GM19328 (cell line): ENCODE measurements around the gene TIA1.
"Not testable (repeated sequence)": the region's sequence is repeated elsewhere in the genome, so short reads cannot be mapped to it uniquely, and the experiment has no call there.

Experiments
- ATAC-seq: cut with Tn5 transposase; IDR thresholded peaks from one replicate; pipeline ENCODE4 v1.9.1; 2021; ENCODE audit warnings: mild to moderate bottlenecking, moderate library complexity; ENCODE audit not compliant: unreplicated experiment

Gene TIA1, protein sequence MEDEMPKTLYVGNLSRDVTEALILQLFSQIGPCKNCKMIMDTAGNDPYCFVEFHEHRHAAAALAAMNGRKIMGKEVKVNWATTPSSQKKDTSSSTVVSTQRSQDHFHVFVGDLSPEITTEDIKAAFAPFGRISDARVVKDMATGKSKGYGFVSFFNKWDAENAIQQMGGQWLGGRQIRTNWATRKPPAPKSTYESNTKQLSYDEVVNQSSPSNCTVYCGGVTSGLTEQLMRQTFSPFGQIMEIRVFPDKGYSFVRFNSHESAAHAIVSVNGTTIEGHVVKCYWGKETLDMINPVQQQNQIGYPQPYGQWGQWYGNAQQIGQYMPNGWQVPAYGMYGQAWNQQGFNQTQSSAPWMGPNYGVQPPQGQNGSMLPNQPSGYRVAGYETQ

DNA sequence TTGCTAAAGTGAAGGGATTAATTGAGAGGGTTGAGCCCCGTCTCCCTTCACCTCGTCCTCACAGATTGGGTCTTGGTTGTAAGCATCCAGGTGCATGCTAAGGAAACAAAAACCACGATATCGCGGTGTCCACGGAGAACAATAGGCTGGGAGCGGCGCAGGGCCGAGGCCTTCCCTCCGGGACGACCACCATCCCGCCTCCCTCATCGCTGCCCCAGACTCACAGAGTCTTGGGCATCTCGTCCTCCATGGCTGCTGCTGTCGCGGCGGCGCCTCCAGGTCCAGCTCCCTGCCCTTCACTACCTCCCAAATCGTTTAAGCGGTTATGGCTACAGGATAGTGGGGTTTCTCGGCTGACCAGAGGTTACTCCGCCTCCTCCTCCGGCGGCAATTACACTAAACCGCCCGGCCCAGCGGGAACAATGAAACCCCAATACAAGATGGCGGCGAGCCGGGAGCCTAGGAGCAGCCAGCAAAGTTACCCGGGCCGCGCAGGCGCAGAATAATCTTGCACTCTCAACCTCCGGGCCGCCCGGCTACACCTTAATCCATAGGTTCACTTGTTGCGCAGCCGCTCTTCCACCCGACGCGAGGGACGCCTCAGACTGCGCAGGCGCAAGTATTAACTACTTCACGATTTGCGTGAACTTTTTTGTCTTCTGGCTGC is at the start of gene TIA1:
TSS of gene TIA1 (minus strand) at position 448 of the 667 bp plus-strand sequence. CDS start at position 250, 198 bp downstream.
- ATAC-seq: peak; percentile 96

DNA sequence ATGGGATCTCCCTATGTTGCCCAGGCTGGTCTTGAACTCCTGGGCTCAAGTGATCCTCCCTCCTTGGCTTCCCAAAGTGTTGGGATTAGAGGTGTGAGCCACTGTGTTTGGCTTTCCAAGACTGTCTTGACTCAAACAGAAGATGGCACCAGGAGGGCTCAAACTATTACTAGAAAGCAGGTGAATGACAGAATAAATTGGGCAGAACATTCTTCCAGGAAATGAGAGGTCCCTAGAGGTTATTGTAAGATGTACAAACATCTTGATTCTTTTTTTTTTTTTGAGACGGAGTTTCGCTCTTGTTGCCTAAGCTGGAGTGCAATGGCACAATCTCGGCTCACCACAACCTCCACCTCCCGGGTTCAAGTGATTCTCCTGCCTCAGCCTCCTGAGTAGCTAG is 49.4 kb upstream of the TIA1 start:
- ATAC-seq: not testable (repeated sequence)

DNA sequence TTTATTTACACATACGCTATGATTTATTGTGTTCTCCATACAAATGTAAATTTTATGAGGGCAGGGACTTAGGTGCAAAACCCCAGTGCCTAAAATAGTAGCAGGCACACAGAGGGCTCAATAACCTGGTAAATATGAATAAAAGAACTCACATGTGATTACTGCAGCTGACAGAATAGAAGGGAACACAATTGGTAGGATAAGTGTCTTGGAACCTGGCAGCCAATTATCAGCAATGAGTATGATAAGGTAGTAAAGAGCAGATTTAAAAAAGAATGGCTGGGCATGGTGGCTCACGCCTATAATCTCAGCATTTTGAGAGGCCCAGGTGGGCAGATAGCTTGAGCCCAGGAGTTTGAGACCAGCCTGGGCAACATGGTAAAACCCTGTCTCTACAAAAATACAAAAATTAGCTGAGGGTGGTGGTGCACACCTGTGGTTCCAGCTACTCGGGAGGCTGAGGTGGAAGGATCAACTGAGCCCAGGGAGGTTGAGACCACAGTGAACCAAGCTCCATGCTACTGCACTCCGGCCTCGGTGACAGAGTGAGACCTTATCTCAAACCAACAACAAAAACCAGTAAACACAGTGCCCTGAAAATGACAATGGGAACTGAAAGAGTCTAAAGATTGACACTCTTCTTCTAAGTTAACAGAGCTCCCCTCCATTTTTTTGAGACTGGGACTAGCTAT is 35.2 kb upstream of the TIA1 start:
- ATAC-seq: no peak

DNA sequence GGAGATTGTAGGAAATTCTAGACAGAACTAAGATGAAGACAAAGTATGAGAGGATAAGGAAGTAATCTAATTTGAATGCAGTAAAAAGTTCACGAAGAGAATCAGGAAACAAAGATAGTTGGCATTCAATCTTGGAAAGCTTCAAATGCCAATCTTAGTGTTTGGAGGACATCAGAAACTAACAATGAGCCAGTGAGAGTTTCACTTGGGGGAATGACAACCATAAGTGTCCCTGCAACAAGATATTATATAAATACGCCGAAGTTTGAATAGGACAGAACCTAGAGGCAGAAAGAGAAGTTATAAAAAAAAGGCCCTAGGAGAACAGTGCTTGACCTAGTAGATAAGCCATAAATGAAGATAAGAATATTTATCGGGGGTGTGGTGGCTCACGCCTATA is 34.0 kb upstream of the TIA1 start:
- ATAC-seq: no peak

DNA sequence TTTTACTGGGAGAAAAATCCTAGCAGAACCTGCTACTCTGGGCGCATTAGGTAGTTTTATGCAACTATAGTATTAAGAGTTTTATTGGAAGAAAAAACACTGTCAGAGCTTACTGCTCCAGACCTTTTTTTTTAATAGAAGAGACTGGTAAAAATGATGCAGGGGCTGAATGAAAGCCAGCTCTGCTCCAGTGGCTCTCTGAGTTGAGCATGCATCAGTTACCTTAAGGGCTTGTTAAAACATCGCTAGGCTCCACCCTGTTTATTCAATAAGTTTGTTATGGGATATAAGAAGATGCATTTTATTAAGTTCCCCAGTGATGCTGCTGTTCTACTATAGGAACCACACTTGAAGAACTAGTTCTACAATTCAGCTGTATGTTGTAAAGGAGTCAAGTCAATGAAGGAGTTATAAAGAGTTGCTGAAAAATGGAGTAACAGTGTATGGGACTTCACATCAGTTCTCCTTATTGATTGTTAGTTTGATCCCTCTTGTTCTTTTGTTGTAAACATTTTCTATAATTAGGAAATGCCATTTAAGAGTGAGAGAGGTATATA is 31.9 kb upstream of the TIA1 start:
- ATAC-seq: no peak

DNA sequence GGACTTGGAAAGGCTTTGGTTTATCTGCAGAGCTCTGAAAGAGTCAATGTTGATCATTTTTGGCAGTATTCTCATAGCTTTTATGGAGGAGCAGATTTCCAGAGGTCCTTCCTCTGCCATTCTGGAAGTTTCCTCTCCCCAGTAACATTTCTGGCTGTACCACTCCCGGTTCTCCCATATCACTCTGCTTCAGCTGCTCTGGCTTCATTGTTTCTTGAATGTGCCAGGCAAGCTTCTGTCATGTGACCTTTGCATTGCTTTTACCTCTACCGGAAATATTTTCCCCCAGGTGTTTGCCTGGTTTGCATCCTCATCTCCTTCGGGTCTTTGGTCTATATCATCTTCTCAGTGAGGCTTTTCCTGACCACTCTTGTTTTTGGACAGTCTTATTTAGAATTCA is 21.9 kb upstream of the TIA1 start:
- no peak for ATAC-seq

DNA sequence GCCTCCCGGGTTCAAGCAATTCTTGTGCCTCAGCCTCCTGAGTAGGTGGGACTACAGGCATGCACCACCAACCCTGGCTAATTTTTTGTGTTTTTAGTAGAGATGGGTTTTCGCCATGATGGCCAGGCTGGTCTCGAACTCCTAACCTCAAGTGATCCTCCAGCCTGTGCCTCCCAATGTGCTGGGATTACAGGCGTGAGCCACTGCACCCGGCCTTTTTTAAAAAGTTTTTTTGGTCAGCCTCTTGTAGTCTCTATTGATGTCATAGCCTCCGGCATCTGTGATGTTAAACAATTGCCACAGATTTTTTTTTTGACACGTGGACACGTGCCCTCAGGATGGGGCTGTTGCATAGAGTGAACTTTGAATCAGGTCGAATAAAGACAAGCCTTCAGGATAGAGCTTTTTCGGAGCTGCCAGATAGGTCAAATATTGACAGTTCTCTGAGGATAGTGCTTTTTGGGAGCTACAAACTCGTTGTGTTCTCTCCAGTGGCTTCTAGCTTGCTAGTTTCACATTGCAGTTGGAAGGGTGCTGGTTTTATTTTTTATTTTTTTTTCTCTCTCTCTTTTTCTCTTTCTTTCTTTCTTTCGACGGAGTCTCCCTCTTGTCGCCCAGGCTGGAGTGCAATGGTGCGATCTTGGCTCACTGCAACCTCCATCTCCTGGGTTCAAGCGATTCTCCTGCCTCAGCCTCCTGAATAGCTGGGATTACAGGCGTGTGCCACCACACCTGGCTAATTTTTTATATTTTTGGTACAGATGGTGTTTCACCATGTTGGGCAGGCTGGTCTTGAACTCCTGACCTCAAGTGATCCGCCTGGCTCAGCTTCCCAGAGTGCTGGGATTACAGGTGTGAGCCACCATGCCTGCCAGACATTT is 21.2 kb upstream of the TIA1 start:
- not testable (repeated sequence) for ATAC-seq

DNA sequence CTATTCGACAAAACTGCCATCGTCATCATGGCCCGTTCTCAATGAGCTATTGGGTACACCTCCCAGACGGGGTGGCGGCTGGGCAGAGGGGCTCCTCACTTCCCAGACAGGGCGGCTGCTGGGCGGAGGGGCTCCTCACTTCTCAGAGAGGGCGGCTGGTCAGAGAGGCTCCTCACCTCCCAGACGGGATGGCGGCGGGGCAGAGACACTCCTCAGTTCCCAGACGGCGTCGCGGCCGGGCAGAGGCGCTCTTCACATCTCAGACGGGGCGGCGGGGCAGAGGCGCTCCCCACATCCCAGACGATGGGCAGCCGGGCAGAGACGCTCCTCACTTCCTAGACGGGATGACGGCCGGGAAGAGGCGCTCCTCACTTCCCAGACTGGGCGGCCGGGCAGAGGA is 18.5 kb upstream of the TIA1 start:
- not testable (repeated sequence) for ATAC-seq

DNA sequence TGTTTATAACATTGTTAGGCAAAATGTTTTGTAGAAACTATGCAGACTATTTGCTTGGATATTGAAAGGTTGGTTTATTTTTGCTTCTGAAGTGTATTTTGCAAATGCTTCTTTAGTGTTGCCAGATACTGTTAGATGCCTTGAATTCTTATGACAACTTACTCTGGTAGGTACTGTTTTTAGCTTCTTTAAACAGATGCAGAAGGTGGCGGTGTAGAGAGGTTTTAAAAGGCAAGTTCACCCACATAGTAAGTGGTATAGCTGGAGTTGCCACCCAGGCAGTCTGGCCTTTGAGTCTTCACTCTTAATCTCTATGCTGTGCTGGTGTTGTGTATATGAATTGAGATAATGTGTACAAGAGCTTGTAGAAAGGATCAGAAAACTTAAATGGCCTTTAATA is 13.1 kb upstream of the TIA1 start:
- ATAC-seq: no peak

DNA sequence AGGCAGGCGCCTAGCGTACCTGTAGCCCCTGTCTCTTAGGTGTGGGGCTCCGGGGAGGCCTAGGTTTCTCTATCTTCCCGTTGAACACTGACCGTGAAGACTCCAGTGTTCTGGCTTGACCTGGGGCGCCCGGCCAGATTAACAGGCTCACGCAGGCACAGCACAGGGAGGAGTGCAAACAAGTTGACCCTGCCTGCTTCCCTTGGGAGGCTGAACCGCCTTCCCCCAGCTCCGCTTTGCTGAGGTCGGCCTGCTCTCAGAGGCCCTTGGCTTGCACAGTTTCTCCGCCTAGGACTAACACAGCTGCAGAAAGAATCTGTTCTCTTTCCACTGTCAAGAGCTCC is 10.1 kb upstream of the TIA1 start:
- no peak for ATAC-seq

DNA sequence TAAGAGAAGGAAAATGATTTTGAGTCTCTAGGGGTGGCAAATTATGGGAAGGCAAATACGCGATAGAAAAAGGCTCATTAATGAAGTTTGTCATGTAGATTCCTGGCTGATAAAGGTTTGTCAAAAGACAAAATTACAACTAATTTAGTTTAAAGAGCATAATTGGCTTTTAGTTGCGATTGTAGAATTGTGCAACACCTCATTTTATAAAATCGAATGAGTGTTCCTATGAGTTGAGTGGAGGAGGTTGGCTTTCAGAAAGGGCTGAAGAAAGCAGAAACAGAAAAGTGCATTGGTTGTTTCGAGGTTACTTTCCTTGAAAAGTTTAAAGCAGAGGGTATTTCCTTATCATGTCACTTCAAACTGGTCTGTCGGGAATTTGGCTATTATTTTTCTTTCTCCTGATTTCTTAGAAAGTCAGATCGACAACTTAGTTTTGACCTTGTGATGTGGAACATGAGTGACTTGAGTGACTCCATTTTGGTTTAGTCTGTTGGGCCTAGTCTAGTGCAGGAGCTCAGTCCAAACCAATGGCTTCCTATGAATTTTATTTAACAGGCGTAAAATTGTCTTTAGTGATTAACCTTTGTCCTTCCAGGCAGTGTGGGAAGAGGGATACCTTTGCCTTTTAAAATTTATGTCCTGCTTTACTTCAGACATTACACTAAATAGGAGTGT is 7.3 kb upstream of the TIA1 start:
- ATAC-seq: no peak

DNA sequence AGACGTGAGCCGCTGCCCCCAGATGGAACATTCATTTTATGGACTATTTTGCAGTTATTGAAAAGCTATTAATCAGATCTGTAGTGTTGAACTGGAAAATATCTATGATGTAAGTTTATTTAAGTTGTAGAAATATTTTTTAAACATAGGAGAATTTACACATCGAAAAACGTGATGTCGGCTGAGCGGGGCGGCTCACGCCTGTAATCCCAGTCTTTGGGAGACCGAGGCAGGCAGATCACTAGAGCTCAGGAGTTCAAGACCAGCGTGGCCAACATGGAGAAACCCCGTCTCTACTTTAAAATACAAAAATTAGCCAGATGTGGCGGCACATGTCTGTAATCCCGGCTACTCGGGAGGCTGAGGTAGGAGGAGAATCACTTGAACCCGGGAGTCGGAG is 2.0 kb upstream of the TIA1 start:
- ATAC-seq: no peak

DNA sequence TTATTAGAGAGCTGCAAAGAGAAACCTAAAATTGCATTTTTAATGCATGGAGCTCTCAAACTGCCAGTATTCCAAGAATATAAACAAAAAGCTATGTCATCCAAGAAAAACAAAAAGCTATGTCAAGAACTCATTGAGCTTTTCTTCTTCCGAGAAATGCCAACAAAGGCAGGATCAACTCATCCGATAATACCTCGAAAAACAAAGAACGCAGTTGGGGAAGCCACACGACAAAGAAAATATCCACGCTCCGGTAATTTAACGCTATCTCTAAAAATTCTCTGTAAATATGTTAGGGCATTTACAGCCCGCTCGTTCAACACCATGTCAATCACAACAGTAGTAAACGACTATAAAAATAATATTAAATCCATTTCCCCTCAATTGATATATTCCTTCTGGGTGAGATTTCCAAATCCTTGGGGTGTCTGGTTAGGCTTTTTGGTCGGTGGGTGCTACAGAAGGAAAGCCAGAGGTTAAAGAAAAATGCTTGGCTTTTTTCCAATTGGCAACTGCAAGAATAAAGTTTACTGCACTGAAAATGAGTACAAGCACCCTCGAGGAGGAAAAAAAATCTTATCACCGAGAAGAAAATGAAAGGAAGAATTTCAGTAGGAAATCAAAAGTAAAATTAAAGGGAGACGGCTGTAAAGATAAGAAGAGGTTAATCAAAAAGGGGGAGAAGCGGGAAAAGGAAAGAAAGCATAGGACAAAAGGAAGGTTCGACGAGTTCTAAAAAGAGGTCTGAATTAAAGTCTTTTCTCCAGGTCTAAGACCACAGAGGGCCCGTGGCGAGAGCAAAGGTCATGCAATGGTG is 856 bp downstream of the TIA1 start:
- no peak for ATAC-seq

DNA sequence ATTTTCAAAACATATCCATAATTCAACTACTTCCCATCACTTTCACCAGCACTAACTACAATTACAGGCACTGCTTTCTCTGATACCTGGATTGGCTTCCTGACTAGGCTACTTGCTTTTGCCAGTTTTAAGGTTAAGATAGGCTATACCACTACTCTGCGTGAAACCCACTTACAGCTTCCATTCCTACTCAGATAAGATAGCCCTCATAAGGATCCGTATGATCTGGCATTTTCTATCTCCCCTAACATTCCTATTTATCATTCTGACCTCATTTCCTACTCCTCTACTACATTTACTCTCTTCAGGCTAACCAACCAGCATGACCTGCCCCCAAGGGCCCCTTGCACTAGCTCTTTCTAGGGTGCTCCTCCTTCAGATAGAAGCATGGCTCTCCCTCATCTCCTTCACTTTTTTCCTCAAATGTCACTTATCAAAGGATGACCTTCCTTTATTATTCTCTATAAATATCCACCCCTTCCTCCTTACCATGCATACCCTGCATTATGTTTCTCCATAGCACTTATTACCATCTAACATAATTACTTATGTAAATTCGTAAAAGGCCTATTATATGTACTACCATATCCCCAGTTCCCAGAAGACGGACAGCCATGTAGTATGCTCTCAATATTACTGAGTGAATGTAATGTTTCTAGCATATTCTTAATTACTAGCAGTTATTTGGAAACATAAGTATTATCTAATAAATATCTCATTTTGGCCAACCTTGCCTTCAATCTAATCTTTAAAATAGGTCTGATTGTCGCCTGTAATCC is 4.4 kb downstream of the TIA1 start:
- no peak for ATAC-seq

DNA sequence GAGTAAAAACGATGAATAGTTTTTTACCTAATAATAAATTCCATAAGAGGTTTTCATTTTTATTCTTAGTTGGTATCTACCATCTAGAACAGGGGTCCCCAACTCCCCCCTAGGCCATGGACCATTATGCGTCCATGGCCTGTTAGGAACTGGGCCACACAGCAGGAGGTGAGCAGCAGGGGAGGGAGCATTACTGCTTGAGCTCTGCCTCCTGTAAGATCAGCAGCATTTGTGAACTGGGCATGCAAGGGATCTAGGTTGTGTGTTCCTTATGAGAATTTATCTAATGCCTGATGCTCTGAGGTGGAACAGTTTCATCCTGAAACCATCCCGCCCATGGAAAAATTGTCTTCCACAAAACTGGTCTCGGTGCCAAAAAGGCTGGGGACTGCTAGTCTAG is 5.9 kb downstream of the TIA1 start:
- no peak for ATAC-seq

DNA sequence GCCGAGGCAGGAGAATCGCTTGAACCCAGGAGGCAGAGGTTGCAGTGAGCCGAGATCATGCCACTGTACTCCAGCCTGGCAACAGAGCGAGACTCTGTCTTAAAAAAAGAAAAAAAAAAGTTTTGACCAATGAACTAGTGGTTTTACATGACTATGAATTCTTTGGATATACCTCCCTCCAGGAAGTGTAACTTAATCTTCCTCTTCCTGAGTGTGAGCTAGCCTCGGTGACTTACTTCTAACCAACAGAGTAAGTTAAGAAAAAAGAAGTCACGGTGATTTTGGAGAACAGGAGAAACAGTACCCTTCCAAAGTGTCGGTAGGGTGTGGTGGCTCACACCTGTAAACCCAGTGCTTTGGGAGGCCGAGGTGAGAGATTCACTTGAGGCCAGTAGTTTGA is 7.1 kb downstream of the TIA1 start:
- no peak for ATAC-seq

DNA sequence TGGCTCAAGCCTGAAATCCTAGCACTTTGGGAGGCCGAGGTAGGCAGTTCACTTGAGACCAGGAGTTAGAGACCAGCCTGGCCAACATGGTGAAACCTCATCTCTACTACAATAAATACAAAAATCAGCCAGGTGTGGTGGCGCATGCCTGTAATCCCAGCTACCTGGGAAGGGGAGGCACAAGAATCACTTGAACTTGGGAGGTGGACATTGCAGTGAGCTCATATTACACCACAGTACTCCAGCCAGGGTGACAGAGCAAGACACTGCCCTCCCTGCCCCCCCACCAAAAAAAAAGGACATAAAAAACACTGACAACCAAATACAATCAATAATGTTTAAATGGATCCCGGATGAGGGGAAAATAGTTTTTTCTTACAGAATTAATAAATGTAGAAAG is 7.8 kb downstream of the TIA1 start:
- ATAC-seq: no peak

DNA sequence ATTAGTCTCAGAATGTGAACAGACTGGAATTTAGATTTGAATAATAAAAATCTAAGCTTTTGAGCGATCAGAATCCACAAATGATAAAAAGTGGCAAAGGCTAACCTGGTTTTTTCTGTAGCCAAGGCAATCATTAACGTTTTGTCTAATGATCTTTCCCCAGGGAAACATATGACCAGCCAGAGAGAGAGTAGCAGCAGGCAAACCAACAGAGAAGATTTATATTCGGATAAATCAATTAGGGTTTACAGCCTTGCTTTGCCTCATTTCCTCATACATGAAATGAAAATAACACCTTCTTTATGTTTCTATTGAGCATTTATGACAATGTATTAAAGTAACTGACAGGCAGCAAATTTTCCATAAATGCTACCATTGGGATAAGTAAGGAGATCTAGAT is 14.5 kb downstream of the TIA1 start:
- ATAC-seq: no peak

DNA sequence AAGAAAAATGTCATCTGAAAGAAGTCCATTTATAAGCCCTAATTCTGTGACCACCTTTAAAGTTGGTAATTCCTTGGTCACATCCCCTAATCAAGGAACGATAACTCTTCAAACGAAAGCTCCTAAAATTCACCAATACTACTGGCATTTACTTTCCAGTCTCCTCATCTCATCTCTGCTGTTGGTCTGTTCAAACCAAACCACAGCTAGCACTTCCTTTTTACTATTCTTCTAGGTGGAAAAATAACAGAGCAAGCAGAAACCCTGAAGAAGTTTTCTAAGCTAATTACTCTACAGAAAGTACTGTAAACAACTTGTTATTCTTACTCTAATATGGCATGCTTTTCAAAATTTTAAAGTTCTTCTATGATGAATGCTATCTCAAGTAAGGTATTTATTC is 21.6 kb downstream of the TIA1 start:
- no peak for ATAC-seq
